DND-41 (cell line): ENCODE results near the gene MIA2.

Experiments
- EZH2 ChIP-seq: IDR thresholded peaks from 3 replicates; pipeline ENCODE4 v1.6.1; 2012; ENCODE audit warnings: borderline replicate concordance, low read depth, mild to moderate bottlenecking, moderate library complexity, low read length, inconsistent platforms; ENCODE audit not compliant: severe bottlenecking
- TF ChIP-seq, protein P1 (sequence below): IDR thresholded peaks from 2 replicates; pipeline ENCODE4 v1.5.1; 2012; ENCODE audit warnings: borderline replicate concordance, low read length, moderate library complexity, mild to moderate bottlenecking; ENCODE audit not compliant: poor library complexity, severe bottlenecking; ENCODE audit errors: extremely low read depth

- TF ChIP-seq, protein P1, sequence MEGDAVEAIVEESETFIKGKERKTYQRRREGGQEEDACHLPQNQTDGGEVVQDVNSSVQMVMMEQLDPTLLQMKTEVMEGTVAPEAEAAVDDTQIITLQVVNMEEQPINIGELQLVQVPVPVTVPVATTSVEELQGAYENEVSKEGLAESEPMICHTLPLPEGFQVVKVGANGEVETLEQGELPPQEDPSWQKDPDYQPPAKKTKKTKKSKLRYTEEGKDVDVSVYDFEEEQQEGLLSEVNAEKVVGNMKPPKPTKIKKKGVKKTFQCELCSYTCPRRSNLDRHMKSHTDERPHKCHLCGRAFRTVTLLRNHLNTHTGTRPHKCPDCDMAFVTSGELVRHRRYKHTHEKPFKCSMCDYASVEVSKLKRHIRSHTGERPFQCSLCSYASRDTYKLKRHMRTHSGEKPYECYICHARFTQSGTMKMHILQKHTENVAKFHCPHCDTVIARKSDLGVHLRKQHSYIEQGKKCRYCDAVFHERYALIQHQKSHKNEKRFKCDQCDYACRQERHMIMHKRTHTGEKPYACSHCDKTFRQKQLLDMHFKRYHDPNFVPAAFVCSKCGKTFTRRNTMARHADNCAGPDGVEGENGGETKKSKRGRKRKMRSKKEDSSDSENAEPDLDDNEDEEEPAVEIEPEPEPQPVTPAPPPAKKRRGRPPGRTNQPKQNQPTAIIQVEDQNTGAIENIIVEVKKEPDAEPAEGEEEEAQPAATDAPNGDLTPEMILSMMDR: no peak
- no peak for TF ChIP-seq EZH2
These were observed 59.9 kb downstream of the MIA2 start for GRCh38 chr14:39293629-39294028.
